Endothelial cell of umbilical vein (primary cell): Measurements from ENCODE around the gene KIRREL1.

ENCODE experiments used
- EZH2 ChIP-seq: IDR thresholded peaks from 2 replicates; pipeline ENCODE4 v1.6.1; 2012; ENCODE audit warnings: borderline replicate concordance, low read depth, mild to moderate bottlenecking, moderate library complexity, low read length, inconsistent platforms; ENCODE audit not compliant: severe bottlenecking
- JUN ChIP-seq: IDR thresholded peaks from 2 replicates; pipeline ENCODE4 v1.6.1; 2011; ENCODE audit warnings: borderline replicate concordance, low read depth; ENCODE audit not compliant: insufficient read length, insufficient read depth
- MYC ChIP-seq: IDR thresholded peaks from one replicate; pipeline ENCODE4 v1.6.1; 2011; ENCODE audit warnings: mild to moderate bottlenecking, low read depth, low read length
- POLR2A ChIP-seq: IDR thresholded peaks from 2 replicates; pipeline ENCODE4 v1.6.1; 2012; ENCODE audit warnings: low read depth, mild to moderate bottlenecking, control low read depth, low read length
- POLR2AphosphoS5 ChIP-seq: IDR thresholded peaks from 2 replicates; pipeline ENCODE4 v1.6.1; 2012; ENCODE audit warnings: low read depth, mild to moderate bottlenecking, control low read depth, low read length, moderate library complexity; ENCODE audit not compliant: insufficient read depth
- TF ChIP-seq, protein P1 (sequence below), 2 donors: IDR thresholded peaks; 1 replicate in 1 of 2; 2 replicates in 1 of 2; pipeline ENCODE4 v1.5.1; 2011; ENCODE audit warnings: low read length in 2 of 2, mild to moderate bottlenecking in 2 of 2, moderate library complexity in 2 of 2, control low read depth in 1 of 2, inconsistent platforms in 1 of 2, low read depth in 1 of 2; ENCODE audit not compliant: insufficient read depth in 1 of 2; ENCODE audit errors: extremely low read depth in 1 of 2
- TF ChIP-seq, protein P2 (sequence below): IDR thresholded peaks from 2 replicates; pipeline ENCODE4 v1.6.1; 2011; ENCODE audit not compliant: insufficient read depth, insufficient read length

DNA sequence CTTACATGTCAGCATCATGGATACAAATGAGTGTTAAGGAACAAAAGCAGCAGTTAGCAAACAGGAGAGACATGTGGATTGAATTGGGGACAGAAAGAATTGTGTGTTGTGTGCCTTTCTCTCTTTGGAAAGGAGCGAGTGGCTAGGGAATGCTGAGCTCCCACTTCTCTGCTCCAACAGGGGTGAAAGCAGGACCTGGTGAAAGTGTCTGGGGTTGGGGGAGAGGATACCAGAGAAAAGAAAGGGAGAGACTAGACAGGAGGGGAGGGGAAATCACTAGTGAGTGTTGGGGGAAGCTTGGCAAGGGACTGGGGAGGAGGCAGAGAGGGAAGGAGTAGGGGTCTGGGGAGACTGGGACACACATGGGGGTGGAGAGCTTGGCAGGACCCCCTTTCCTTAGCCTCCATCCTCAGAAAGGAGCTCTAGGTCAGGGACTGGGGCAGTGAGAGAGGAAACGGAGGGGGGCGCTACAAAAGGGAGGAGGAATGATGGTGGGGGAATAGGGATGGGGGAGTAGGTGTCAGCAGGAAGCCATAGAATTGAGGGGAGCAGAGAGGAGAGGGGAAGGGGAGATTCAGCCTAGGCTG is 2.2 kb downstream of the KIRREL1 start:
- no peak for TF ChIP-seq POLR2A
- TF ChIP-seq, protein P1, sequence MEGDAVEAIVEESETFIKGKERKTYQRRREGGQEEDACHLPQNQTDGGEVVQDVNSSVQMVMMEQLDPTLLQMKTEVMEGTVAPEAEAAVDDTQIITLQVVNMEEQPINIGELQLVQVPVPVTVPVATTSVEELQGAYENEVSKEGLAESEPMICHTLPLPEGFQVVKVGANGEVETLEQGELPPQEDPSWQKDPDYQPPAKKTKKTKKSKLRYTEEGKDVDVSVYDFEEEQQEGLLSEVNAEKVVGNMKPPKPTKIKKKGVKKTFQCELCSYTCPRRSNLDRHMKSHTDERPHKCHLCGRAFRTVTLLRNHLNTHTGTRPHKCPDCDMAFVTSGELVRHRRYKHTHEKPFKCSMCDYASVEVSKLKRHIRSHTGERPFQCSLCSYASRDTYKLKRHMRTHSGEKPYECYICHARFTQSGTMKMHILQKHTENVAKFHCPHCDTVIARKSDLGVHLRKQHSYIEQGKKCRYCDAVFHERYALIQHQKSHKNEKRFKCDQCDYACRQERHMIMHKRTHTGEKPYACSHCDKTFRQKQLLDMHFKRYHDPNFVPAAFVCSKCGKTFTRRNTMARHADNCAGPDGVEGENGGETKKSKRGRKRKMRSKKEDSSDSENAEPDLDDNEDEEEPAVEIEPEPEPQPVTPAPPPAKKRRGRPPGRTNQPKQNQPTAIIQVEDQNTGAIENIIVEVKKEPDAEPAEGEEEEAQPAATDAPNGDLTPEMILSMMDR (IDR thresholded peaks at IDR 0.05; ENCODE audit: extremely low read depth in 1 of 2, insufficient read depth in 1 of 2, low read depth in 1 of 2, low read length in 2 of 2), result no peak
- no peak for TF ChIP-seq POLR2AphosphoS5
- TF ChIP-seq EZH2, result no peak
- TF ChIP-seq, protein P2, sequence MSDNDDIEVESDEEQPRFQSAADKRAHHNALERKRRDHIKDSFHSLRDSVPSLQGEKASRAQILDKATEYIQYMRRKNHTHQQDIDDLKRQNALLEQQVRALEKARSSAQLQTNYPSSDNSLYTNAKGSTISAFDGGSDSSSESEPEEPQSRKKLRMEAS, result no peak
- no peak for TF ChIP-seq MYC
- no peak for TF ChIP-seq JUN
